Astrocyte of the spinal cord (primary cell): Measurements from ENCODE around the gene RIOK2.

Experiments
- DNase-seq: peaks from one replicate; pipeline ENCODE4 v3.0.0; 2011; ENCODE audit warnings: low read depth, low spot score
- H3K4me3 ChIP-seq: 2 replicates; pipeline ENCODE4 v1.5.1; 2011; ENCODE audit warnings: low read depth, mild to moderate bottlenecking, low read length, moderate library complexity
- CTCF ChIP-seq: IDR thresholded peaks from 2 replicates; pipeline ENCODE4 v1.5.1; 2012; ENCODE audit warnings: low read depth, mild to moderate bottlenecking, low read length, inconsistent platforms
- in situ Hi-C: cut with HindIII; loops from 2 replicates; pipeline ENCODE4 v1.10.0; 2017; ENCODE audit warnings: low sequenced_read_pairs

RIOK2 gene

GRCh38 chr5:97111004-97111403 lies 72.0 kb downstream of the RIOK2 start:
- H3K4me3 ChIP-seq, result no peak overlapping the region
- DNase-seq, result no peak
- no peak for TF ChIP-seq CTCF
- in situ Hi-C loops, result no loop called here
